WERI-Rb-1 (cell line): ENCODE data around the gene AGAP1.

Experiments used
- DNase-seq: peaks from one replicate; pipeline ENCODE4 v3.0.0-alpha.2; 2020
- H3K27ac ChIP-seq: fragments of 250-450 bp; sonication (Bioruptor Pico); 2 replicates; pipeline ENCODE4 v1.5.1; 2020; ENCODE audit warnings: mild to moderate bottlenecking, moderate library complexity
- H3K27me3 ChIP-seq: fragments of 250-450 bp; sonication (Bioruptor Pico); 2 replicates; pipeline ENCODE4 v1.5.1; 2021; ENCODE audit warnings: mild to moderate bottlenecking, low read depth, moderate library complexity; ENCODE audit not compliant: insufficient read depth, severe bottlenecking
- H3K36me3 ChIP-seq: fragments of 250-450 bp; sonication (Bioruptor Pico); 2 replicates; pipeline ENCODE4 v1.5.1; 2020; ENCODE audit warnings: mild to moderate bottlenecking, moderate library complexity
- H3K4me3 ChIP-seq: 2 replicates; pipeline ENCODE4 v1.5.1; 2011; ENCODE audit warnings: low read depth, mild to moderate bottlenecking, control low read depth, low read length
- H3K9me3 ChIP-seq: fragments of 250-450 bp; sonication (Bioruptor Pico); 2 replicates; pipeline ENCODE4 v1.5.1; 2021; ENCODE audit warnings: mild to moderate bottlenecking, moderate library complexity; ENCODE audit not compliant: severe bottlenecking
- TF ChIP-seq, protein P1 (sequence below): IDR thresholded peaks from 2 replicates; pipeline ENCODE4 v1.5.1; 2011; ENCODE audit warnings: low read depth, mild to moderate bottlenecking, control low read depth, inconsistent platforms, low read length

The AGAP1 gene

DNA sequence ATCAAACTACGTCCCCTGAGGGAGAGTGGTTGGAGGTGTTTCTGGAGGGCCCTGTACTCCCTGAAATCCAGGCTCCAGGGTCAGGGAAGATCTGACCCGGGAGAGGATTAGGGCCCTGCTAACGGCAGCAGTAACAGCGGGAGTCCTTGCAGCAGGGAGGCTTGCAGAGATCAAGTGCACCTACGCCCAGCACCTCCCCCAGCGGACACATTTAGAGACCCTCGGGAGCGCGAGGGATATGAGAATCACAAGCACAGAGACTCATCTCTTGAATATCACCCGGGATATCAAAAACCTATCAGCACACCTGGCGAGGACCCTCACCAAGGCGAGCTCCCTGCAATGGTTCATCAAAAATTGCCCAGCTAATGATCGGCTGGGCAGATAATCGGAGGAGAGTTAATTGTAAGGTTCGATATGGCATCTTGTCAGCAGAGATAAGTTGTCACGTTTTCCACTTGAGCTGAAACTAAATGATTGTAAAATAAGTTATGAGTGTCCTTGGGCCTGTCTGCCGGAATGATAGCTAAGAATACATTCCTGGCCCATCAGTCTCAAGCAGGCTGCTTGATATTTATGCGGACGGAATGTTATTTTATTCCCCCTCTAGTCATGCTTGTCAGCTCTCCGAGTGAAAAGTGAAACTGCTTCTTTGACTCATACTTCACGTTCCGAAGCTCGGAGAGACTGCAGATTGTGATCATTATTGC lies 464.5 kb downstream of the AGAP1 start:
- Histone ChIP-seq H3K27ac (no peak overlapping the region), H3K4me3 (no peak overlapping the region), H3K36me3 (peaks cover 18% of the 10 kb centered on the region), H3K27me3 (no peaks in the 10 kb centered on the region), H3K9me3 (no peaks in the 10 kb centered on the region)
- DNase-seq = no peak
- TF ChIP-seq, protein P1, sequence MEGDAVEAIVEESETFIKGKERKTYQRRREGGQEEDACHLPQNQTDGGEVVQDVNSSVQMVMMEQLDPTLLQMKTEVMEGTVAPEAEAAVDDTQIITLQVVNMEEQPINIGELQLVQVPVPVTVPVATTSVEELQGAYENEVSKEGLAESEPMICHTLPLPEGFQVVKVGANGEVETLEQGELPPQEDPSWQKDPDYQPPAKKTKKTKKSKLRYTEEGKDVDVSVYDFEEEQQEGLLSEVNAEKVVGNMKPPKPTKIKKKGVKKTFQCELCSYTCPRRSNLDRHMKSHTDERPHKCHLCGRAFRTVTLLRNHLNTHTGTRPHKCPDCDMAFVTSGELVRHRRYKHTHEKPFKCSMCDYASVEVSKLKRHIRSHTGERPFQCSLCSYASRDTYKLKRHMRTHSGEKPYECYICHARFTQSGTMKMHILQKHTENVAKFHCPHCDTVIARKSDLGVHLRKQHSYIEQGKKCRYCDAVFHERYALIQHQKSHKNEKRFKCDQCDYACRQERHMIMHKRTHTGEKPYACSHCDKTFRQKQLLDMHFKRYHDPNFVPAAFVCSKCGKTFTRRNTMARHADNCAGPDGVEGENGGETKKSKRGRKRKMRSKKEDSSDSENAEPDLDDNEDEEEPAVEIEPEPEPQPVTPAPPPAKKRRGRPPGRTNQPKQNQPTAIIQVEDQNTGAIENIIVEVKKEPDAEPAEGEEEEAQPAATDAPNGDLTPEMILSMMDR = no peak

DNA sequence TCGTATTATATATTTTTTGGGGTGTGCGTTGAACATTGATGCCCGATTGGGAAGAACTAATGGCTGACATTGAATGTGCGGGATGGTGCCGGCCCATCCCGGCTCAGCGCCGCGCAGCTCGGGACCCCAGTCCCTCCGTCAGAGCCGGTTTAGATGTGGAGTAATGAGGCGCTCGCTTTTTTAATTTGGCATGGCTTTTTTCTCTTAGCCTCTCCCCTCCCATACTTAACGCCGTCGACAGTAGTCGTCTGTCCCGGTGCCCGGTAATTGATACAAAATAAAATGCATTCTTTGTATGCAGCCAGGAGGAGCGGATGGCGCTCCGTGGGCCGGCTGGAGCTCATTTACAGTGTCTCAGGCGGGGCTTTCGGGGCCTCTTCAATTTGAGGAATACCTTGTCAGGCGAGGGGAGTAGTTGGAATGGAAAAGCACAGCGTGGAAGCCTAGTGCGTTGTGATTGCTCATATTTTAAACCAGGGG lies 465.1 kb downstream of the AGAP1 start:
- no peak for DNase-seq
- TF ChIP-seq, protein P1 = no peak
- peaks cover 18% of the 10 kb centered on the region for H3K36me3 ChIP-seq
- H3K27me3 ChIP-seq = no peaks in the 10 kb centered on the region
- no peaks in the 10 kb centered on the region for H3K9me3 ChIP-seq
- no peak overlapping the region for H3K4me3 ChIP-seq
- no peak overlapping the region for H3K27ac ChIP-seq

DNA sequence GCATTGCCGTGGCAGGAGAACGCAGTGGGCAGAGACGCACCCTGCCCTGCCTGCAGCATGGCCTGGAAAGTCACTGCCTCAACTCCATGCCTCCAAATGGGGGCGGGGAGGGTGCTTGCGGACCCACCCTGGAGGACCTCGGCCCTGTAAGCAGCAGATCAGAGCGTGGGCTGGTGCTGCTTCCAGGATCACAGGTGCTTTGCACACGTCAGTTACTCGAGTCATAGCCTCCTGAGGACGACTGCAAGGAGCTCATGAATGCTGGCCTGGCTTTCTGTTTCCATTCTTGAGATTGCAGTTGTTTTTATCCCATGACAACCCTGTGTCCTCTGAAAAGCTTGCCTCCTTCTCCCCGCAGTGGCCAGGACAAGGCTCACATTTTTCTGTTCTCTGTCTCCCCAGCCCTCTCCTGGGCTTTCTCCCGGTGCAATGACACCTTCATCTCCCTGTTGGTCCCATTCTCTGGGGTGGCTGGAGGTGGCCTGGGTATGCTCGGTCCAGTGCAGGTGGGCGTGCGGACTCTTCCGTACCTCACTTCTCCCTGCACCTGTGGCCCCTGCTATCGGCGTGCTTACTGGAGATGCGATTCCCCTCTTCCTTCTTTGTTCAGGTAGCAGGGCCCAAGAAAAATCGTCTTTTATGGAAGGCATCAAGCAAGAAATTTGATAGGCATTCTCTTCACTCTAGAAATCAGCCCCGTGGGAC lies 466.3 kb downstream of the AGAP1 start:
- Histone ChIP-seq H3K4me3 (no peak overlapping the region), H3K27ac (no peak overlapping the region), H3K9me3 (no peaks in the 10 kb centered on the region), H3K27me3 (no peaks in the 10 kb centered on the region), H3K36me3 (peaks cover 18% of the 10 kb centered on the region)
- DNase-seq = no peak
- TF ChIP-seq, protein P1 = no peak

DNA sequence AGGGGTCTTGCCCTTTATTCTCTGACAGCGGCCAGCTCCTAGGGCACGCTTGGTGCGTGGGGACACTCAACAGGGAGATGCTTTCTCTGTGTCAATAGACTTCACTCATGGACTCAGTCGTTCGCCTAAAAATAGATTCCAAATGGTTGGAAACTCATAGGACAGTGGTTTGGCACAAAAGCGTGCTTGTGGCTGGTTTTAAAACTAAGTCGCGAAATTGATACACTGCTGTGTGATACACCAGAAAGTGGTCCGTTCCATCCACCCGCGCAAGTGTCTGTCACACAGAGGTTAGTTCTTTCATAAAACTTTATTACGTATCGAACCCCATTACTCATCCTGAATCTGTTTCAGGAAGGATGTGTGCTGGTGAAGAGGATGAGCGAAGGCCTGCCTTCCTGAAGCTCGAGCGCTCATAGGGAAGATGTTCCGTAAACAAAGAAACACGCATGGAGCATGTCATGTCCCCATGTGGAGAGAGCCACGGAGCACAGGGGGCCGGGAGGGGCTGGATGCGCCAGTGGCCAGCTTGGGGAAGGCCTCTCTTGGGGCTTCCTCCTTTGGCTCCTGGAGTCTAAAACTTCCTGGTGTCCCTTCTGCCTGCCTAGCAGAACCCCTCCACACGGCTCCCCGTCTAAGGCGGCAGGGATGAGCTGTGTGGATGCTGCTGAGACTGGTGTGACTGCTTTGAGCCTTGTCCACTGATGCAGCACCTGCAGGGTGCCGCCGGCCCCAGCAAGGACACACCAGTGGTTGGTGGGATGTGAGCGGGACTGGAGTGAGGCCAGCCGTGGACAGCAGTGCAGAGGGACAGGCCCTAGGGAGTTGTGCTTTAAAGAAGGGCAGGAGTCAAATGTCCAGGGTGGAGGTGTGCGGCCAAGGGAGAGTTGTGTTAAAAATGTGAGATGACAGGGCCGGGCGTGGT lies 467.1 kb downstream of the AGAP1 start:
- TF ChIP-seq, protein P1 = no peak
- H3K36me3 ChIP-seq = peaks cover 18% of the 10 kb centered on the region
- H3K9me3 ChIP-seq = no peaks in the 10 kb centered on the region
- H3K27ac ChIP-seq = no peak overlapping the region
- H3K4me3 ChIP-seq = no peak overlapping the region
- DNase-seq = no peak
- no peaks in the 10 kb centered on the region for H3K27me3 ChIP-seq

DNA sequence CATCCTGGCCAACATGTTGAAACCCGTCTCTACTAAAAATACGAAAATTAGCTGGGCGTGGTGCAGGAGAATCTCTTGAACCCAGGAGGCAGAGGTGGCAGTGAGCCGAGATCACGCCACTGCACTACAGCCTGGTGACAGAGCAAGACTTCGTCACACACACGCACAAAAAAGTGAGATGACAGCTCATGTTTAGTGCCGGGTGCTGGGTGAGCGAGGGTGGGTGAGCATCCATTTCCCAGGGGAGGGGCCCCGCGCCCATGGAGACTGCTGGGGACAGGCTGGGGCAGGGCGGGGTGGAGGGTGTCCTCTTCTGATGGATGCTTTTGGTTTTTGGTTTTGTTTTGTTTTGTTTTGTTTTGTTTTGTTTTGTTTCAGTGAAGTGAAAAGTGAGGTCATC lies 467.9 kb downstream of the AGAP1 start:
- TF ChIP-seq, protein P1 = no peak
- Histone ChIP-seq H3K4me3 (no peak overlapping the region), H3K9me3 (no peaks in the 10 kb centered on the region)

More for the DNA sequence above, 467.9 kb downstream of the AGAP1 start:
- Histone ChIP-seq H3K27ac (no peak overlapping the region), H3K36me3 (peaks cover 18% of the 10 kb centered on the region), H3K27me3 (no peaks in the 10 kb centered on the region)
- DNase-seq = no peak
